ENCODE data around the gene ENAM. TPM values are rescaled to one million over a fixed set of nuclear protein-coding genes. Genes with fewer than 3 reads are reported as not detected.

ENAM gene
- total RNA-seq, 1 donor from 2014 or later = 0.61 TPM

DNA sequence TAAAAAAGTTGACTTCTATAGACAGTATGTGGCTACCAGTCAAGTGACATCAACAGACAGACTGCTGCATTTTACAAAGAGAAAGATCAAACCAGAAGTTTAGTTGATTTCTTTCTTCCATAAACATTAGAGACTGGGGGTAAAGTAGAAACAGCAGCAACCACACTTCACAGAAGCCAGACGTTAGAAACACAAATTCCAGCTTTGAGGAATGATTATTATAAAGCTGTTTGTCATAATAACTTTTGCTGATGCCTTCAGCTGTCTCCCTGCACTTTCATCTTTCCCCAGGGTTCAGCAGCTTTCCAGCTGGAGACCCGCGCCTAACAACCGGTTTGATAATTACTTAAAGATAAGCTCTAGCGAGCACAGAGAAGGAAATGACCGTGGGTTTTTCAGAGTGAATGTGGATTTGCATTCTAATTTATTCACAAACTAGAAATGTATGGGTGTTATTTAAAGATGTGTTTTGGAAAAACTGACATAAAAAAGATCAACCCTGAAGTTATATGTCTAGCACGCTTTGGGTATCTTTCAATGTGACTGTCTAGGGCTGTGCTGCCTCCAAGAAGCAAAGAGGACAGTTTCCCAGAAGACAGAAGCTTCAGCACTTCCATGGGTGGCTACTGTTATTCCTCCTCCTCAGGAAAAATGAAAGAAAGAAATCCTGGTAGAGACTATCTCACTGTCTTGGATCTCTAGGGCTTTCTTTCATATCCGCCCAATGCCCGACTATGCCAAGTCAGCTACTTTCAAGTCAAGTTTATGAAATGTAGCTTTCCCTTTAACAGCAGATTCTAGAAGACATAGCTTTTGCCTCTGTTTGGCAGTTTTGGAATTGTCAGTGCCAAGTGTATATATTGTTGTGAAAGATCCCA lies 15.0 kb upstream of the ENAM start:
- Histone ChIP-seq H3K4me3 (peak overlapping the region; percentile 24), H3K9me3 (no peaks in the 10 kb centered on the region), H3K4me1 (no peaks in the 10 kb centered on the region), H3K27ac (no peak overlapping the region), H3K36me3 (no peaks in the 10 kb centered on the region), H3K27me3 (no peaks in the 10 kb centered on the region)
- DNase-seq (no peak), ATAC-seq (peak; percentile 25)
- TF ChIP-seq, protein P1, sequence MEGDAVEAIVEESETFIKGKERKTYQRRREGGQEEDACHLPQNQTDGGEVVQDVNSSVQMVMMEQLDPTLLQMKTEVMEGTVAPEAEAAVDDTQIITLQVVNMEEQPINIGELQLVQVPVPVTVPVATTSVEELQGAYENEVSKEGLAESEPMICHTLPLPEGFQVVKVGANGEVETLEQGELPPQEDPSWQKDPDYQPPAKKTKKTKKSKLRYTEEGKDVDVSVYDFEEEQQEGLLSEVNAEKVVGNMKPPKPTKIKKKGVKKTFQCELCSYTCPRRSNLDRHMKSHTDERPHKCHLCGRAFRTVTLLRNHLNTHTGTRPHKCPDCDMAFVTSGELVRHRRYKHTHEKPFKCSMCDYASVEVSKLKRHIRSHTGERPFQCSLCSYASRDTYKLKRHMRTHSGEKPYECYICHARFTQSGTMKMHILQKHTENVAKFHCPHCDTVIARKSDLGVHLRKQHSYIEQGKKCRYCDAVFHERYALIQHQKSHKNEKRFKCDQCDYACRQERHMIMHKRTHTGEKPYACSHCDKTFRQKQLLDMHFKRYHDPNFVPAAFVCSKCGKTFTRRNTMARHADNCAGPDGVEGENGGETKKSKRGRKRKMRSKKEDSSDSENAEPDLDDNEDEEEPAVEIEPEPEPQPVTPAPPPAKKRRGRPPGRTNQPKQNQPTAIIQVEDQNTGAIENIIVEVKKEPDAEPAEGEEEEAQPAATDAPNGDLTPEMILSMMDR (IDR thresholded peaks at IDR 0.05) = no peak
- intact Hi-C loops (cut with DNase I) = no loop called here

DNA sequence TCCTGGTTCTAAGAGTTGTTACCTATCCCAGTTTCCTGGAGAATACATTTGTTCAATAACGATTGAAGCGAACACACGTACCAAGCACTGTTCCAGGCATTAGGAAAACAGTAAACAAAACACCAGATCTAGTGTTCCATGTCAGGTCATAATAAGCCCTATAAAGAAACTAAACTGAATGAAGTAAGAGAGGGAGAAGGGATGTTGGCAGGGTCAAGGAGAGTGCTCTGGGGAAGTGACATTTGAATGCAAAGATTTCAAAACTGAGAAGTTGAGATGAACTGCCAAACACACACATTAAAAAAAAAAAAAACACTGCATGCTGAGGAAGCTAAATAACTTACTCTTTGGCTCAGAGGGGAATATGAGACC lies 14.4 kb upstream of the ENAM start:
- no peak for ATAC-seq
- Histone ChIP-seq H3K4me3 (peak overlapping the region; percentile 24), H3K27ac (no peak overlapping the region), H3K36me3 (no peaks in the 10 kb centered on the region), H3K27me3 (no peaks in the 10 kb centered on the region), H3K9me3 (no peaks in the 10 kb centered on the region), H3K4me1 (no peaks in the 10 kb centered on the region)
- TF ChIP-seq, protein P1 (IDR thresholded peaks at IDR 0.05) = no peak
- no peak for DNase-seq
- intact Hi-C loops (cut with DNase I) = no loop called here

DNA sequence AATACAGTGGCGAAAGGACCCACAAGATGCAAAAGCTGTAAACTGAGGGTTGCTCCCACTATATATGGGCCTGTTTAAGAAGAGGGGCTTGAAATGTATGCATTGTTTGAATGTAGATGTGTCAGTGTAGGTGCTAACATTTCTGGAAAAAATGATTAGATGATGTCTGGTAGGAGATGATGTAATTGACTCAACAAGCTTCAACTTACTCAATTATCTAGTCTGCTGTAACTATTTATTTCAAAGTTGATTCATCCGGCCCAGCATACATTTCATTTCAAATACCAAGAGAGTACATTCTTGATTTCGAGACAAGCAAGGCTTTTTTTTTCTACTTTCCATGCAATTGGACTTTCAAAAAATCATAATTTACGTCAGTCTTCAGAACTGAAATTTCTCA lies 9.3 kb upstream of the ENAM start:
- intact Hi-C loops (cut with DNase I) = no loop called here
- TF ChIP-seq, protein P1 (IDR thresholded peaks at IDR 0.05) = no peak
- H3K36me3 ChIP-seq = no peaks in the 10 kb centered on the region

DNA sequence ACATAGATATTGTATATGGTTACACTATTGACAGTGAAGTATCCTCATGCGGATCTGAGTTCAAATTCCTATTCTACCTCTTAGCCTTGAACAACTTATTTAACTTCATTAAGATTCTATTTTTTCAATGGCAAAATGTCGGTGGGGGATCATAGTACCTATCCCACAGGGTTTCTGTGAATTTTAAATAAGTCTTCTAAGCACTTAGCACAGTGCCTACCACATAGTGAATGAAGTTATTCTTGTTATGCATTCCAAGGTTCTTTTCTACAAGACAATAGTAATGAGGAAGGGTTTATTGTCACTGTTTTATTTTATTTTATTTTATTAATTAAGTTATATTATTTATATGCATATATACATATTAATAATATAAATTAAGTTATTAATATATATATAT lies 8.8 kb upstream of the ENAM start:
- DNase-seq (no peak), ATAC-seq (no peak)
- H3K4me1 ChIP-seq = no peaks in the 10 kb centered on the region
- TF ChIP-seq, protein P1 (IDR thresholded peaks at IDR 0.05) = no peak
- no peaks in the 10 kb centered on the region for H3K9me3 ChIP-seq
- H3K36me3 ChIP-seq = no peaks in the 10 kb centered on the region
- intact Hi-C loops (cut with DNase I) = no loop called here
- H3K4me3 ChIP-seq = no peak overlapping the region
- H3K27me3 ChIP-seq = no peaks in the 10 kb centered on the region
- no peak overlapping the region for H3K27ac ChIP-seq

More for the DNA sequence above, 9.3 kb upstream of the ENAM start:
- H3K27me3 ChIP-seq = no peaks in the 10 kb centered on the region
- H3K4me3 ChIP-seq = no peak overlapping the region
- no peaks in the 10 kb centered on the region for H3K4me1 ChIP-seq
- ATAC-seq (no peak), DNase-seq (no peak)
- no peaks in the 10 kb centered on the region for H3K9me3 ChIP-seq
- H3K27ac ChIP-seq = no peak overlapping the region

DNA sequence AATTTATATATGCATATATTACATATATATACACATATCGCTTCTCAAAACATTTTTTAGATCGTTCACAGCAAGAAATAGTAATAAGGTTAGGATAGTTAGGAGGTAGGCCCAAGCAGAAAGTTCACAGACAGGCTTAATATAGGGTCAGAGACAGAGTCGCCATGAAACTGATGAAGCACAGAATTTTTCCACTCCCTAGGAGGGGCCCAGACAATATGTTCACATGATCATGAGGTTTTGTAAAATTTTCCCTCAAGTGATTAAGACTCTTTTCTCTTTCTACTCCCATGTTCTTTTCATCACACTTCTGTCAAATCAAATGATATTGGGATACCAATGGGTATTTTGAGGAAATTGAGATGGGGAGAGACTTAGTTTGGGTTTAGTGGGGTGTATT lies 5.2 kb upstream of the ENAM start:
- no peaks in the 10 kb centered on the region for H3K4me1 ChIP-seq
- H3K4me3 ChIP-seq = no peak overlapping the region
- TF ChIP-seq, protein P1 (IDR thresholded peaks at IDR 0.05) = no peak
- no peak overlapping the region for H3K27ac ChIP-seq
- no peaks in the 10 kb centered on the region for H3K9me3 ChIP-seq
- DNase-seq (no peak), ATAC-seq (no peak)
- no peaks in the 10 kb centered on the region for H3K36me3 ChIP-seq
- H3K27me3 ChIP-seq = no peaks in the 10 kb centered on the region
- intact Hi-C loops (cut with DNase I) = no loop called here

Measured in upper lobe of right lung (tissue), 1 donor.